Occipital lobe (tissue), 2 donors: ENCODE measurements around the gene PPIL3. TPM values are rescaled to one million over a fixed set of nuclear protein-coding genes. Genes with fewer than 3 reads are reported as not detected.

Experiments used
- small RNA-seq: library from RNA; depleted of rRNA; stranded (forward); fragments of <200 nt; gene quantifications from one replicate; pipeline ENCODE3, GENCODE V24; 2014
- total RNA-seq: library from RNA; depleted of rRNA; stranded (reverse); fragments of >200 nt; gene quantifications from one replicate; pipeline ENCODE4 v1.2.3, GENCODE V29; 2014

PPIL3 gene
- total RNA-seq, 1 donor from 2014 or later, result 47.4 TPM

Small RNA genes lying within 50 kb of the gene (small RNA-seq; reads per million reads assigned to genes)
- gene RF00019, result not detected
- gene RNA5SP115, result not detected
- not detected for gene RNU6-312P
- not detected for gene RNU6-31P
- not detected for gene RNU6-762P

Other genes starting within 250 kb of the PPIL3 start
- gene BZW1, start 77.2 kb downstream of the PPIL3 start, total RNA-seq, result 444 TPM
- gene CLK1, start 24.4 kb downstream of the PPIL3 start, total RNA-seq, result 244 TPM
- gene NIF3L1, start 294 bp upstream of the PPIL3 start, total RNA-seq, result 34.9 TPM
- 25.6 TPM for gene ORC2, start 74.6 kb upstream of the PPIL3 start, total RNA-seq
- 54.4 TPM for gene HYCC2, start 182.6 kb upstream of the PPIL3 start, total RNA-seq
- gene NDUFB3, start 182.9 kb upstream of the PPIL3 start, total RNA-seq, result 39.8 TPM
- 35.1 TPM for gene CFLAR, start 227.1 kb upstream of the PPIL3 start, total RNA-seq